HFFc6 (cell line): ENCODE data around the gene PLEK2. TPM values are rescaled to one million over a fixed set of nuclear protein-coding genes. Genes with fewer than 3 reads are reported as not detected.

Experiments
- DNase-seq: peaks from one replicate; pipeline ENCODE4 v3.0.0-alpha.2; 2018
- H3K27ac Mint-ChIP-seq: 2 replicates; pipeline ENCODE4 v1.8.0; 2020; ENCODE audit warnings: mild to moderate bottlenecking, mixed read lengths
- H3K27me3 Mint-ChIP-seq: 2 replicates; pipeline ENCODE4 v1.8.0; 2021; ENCODE audit warnings: mild to moderate bottlenecking, moderate library complexity, mixed read lengths; ENCODE audit not compliant: insufficient read depth
- H3K36me3 Mint-ChIP-seq: 2 replicates; pipeline ENCODE4 v1.8.0; 2021; ENCODE audit warnings: low read depth, mixed read lengths
- H3K4me1 Mint-ChIP-seq: 2 replicates; pipeline ENCODE4 v1.8.0; 2020; ENCODE audit warnings: low read depth, mixed read lengths
- H3K4me3 Mint-ChIP-seq: 2 replicates; pipeline ENCODE4 v1.8.0; 2020; ENCODE audit warnings: mild to moderate bottlenecking, moderate library complexity, mixed read lengths
- H3K9me3 Mint-ChIP-seq: 2 replicates; pipeline ENCODE4 v1.8.0; 2020; ENCODE audit warnings: mild to moderate bottlenecking, mixed read lengths
- CTCF ChIP-seq: fragments of 200-600 bp; sonication (generic); IDR thresholded peaks from 2 replicates; pipeline ENCODE4 v1.5.0; 2021; ENCODE audit warnings: antibody characterized with exemption, mild to moderate bottlenecking
- total RNA-seq, 6 experiments: library from RNA; stranded (reverse); fragmentation: NEBNext Ultra II Directional; extraction: Animal tissue kit (Norgen Biotek cat#: 25700); gene quantifications; 2 replicates in 1 of 6; 3 replicates in 5 of 6; pipeline ENCODE4 v1.2.3, GENCODE V29; 2021

PLEK2 gene
- total RNA-seq, 6 experiments from 2014 or later: 8.7 to 23.8 (median 19.5) TPM

GRCh38 chr14:67395086-67395875 lies 16.7 kb downstream of the PLEK2 start:
- no peak overlapping the region; the same call in 1 of the 2 replicates for H3K27ac Mint-ChIP-seq
- peaks cover 4% of the 10 kb centered on the region; the same call in 1 of the 2 replicates for H3K36me3 Mint-ChIP-seq
- peaks cover 16% of the 10 kb centered on the region for H3K4me1 Mint-ChIP-seq
- peaks cover 1% of the 10 kb centered on the region; the same call in 1 of the 2 replicates for H3K27me3 Mint-ChIP-seq
- no peak overlapping the region for H3K4me3 Mint-ChIP-seq
- no peak for DNase-seq
- no peaks in the 10 kb centered on the region for H3K9me3 Mint-ChIP-seq
- no peak for TF ChIP-seq CTCF

- peaks cover 3% of the 10 kb centered on the region for H3K27me3 Mint-ChIP-seq
- no peak for TF ChIP-seq CTCF
- H3K9me3 Mint-ChIP-seq: no peaks in the 10 kb centered on the region
- H3K4me1 Mint-ChIP-seq: peaks cover 16% of the 10 kb centered on the region
- H3K27ac Mint-ChIP-seq: no peak overlapping the region
- H3K4me3 Mint-ChIP-seq: no peak overlapping the region
- peaks cover 4% of the 10 kb centered on the region; the same call in 1 of the 2 replicates for H3K36me3 Mint-ChIP-seq
- no peak for DNase-seq
These were observed 18.3 kb downstream of the PLEK2 start for GRCh38 chr14:67393689-67394088.

- H3K27me3 Mint-ChIP-seq: peaks cover 3% of the 10 kb centered on the region
- H3K27ac Mint-ChIP-seq: no peak overlapping the region
- peaks cover 4% of the 10 kb centered on the region; the same call in 1 of the 2 replicates for H3K36me3 Mint-ChIP-seq
- TF ChIP-seq CTCF: no peak
- peaks cover 16% of the 10 kb centered on the region for H3K4me1 Mint-ChIP-seq
- H3K9me3 Mint-ChIP-seq: no peaks in the 10 kb centered on the region
- DNase-seq: no peak
- H3K4me3 Mint-ChIP-seq: no peak overlapping the region
These were observed 19.2 kb downstream of the PLEK2 start for GRCh38 chr14:67392800-67393199.

GRCh38 chr14:67392123-67392522 lies 19.8 kb downstream of the PLEK2 start:
- TF ChIP-seq CTCF: no peak
- no peak overlapping the region for H3K4me3 Mint-ChIP-seq
- H3K4me1 Mint-ChIP-seq: peaks cover 22% of the 10 kb centered on the region
- H3K27me3 Mint-ChIP-seq: peaks cover 3% of the 10 kb centered on the region
- H3K27ac Mint-ChIP-seq: no peak overlapping the region
- peaks cover 4% of the 10 kb centered on the region; the same call in 1 of the 2 replicates for H3K36me3 Mint-ChIP-seq
- no peak for DNase-seq
- no peaks in the 10 kb centered on the region for H3K9me3 Mint-ChIP-seq

GRCh38 chr14:67391268-67391667 lies 20.7 kb downstream of the PLEK2 start:
- Mint-ChIP-seq H3K4me3 (no peak overlapping the region), H3K4me1 (peaks cover 23% of the 10 kb centered on the region), H3K27me3 (peaks cover 3% of the 10 kb centered on the region), H3K9me3 (no peaks in the 10 kb centered on the region), H3K27ac (no peak overlapping the region), H3K36me3 (peaks cover 4% of the 10 kb centered on the region; the same call in 1 of the 2 replicates)
- no peak for TF ChIP-seq CTCF
- DNase-seq: no peak
